Measurements from ENCODE around the gene RNF40.

RNF40 gene

GRCh38 chr16:30775131-30775391 is 12.9 kb downstream of the RNF40 start:
- no peak for DNase-seq (ENCODE audit: extremely low read depth, low read depth)
- H3K4me3 ChIP-seq (replicated peaks; ENCODE audit: low read depth, low read length): peak overlapping the region; percentile 70
- TF ChIP-seq CTCF (IDR thresholded peaks at IDR 0.05; ENCODE audit: low read depth, low read length, missing control alignments): no peak

DNA sequence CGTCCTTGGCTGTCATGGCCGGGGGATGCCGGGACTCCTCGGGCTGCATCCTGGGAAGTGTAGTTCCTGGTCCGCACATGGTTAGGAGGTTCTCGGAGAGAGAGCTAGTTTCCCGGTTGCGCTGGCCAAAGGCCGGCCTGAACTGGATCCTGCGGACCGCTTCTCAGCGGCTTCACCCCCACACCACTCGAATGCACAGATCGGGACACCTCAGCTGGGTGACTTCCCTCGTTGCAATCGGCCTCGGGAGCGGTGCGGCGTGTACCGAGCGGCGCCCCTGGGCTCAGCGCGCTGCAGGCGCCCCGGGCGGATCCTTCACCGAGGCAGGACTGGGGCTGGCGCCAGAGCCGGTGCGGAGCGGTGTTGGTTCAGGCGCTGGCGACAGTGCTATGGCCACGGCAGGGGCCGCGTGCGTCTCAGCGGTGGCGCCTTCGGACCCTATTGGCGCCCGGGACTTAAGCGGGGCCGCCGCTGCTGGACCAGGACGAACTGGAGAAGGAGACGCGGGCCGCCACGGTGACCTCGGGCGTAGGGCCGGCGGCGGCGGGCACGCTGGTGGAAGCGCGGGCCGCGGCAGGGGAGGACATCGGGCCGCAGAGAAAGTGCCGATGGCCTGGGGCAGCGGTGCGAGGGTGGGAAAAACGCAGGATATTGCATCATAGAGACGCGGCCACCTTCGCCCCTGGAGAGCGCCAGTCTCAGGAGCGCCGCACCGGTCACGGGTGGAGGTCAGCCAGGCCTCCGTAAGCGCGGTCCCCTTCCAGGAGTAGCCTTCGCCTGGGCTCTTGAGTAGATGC is 13.5 kb downstream of the RNF40 start:
- peak; percentile 67 for DNase-seq (ENCODE audit: extremely low read depth, low read depth)
- no peak for TF ChIP-seq CTCF (IDR thresholded peaks at IDR 0.05; ENCODE audit: low read depth, low read length, missing control alignments)
- peak overlapping the region; percentile 70 for H3K4me3 ChIP-seq (replicated peaks; ENCODE audit: low read depth, low read length)

DNA sequence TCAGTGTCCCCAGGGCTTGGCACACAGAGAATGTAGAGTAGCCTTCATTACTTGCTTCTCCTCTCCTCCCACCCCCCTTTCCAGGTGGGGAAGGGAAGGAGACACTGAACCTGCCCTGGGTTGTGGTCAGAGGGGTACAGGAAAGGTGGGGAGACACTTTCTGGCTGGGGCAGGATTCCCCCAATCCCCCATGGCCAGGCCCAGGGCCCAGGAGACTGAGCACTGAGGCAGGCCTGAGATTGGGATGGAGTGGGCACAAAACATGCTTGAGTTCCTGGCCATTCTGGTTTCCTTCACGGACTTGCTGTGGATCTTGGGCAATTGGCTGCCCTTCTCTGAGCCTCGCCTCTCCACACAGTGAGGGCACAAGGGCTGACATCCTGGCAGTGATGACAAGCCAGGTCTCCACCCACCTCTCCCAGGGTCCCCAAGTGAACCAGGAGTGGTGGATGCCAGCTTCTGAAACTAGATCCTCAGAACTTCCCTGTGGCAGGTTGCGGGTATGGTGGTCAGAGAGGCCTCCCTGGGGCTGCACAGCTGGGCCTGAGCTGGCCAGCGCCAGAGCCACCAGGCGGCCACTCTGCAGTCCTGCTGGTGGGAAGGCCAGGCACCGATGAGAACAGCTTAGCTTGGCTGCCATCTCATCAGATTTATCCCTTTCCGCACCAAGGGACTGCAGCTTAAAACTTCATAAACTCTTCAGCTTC is 15.6 kb downstream of the RNF40 start:
- no peak for TF ChIP-seq CTCF (IDR thresholded peaks at IDR 0.05; ENCODE audit: low read depth, low read length, missing control alignments)
- no peak overlapping the region for H3K4me3 ChIP-seq (replicated peaks; ENCODE audit: low read depth, low read length)
- no peak for DNase-seq (ENCODE audit: extremely low read depth, low read depth)

- no peak for TF ChIP-seq CTCF (IDR thresholded peaks at IDR 0.05; ENCODE audit: low read depth, low read length, missing control alignments)
- no peak overlapping the region for H3K4me3 ChIP-seq (replicated peaks; ENCODE audit: low read depth, low read length)
- no peak for DNase-seq (ENCODE audit: extremely low read depth, low read depth)
These were observed 16.6 kb downstream of the RNF40 start for GRCh38 chr16:30778549-30779244.

GRCh38 chr16:30779596-30779995 is 17.5 kb downstream of the RNF40 start:
- H3K4me3 ChIP-seq (replicated peaks; ENCODE audit: low read depth, low read length): no peak overlapping the region
- no peak for TF ChIP-seq CTCF (IDR thresholded peaks at IDR 0.05; ENCODE audit: low read depth, low read length, missing control alignments)
- no peak for DNase-seq (ENCODE audit: extremely low read depth, low read depth)

GRCh38 chr16:30780021-30780420 is 17.9 kb downstream of the RNF40 start:
- H3K4me3 ChIP-seq (replicated peaks; ENCODE audit: low read depth, low read length): no peak overlapping the region
- no peak for DNase-seq (ENCODE audit: extremely low read depth, low read depth)
- TF ChIP-seq CTCF (IDR thresholded peaks at IDR 0.05; ENCODE audit: low read depth, low read length, missing control alignments): no peak

Data from HFF-Myc (cell line).